ENCODE results near the gene LINC00237.

- TF ChIP-seq CTCF (IDR thresholded peaks at IDR 0.05; ENCODE audit: insufficient read depth, low read length, poor library complexity, severe bottlenecking): no peak
- no peak for TF ChIP-seq EZH2phosphoT487 (conservative IDR thresholded peaks at IDR 0.05; ENCODE audit: low read length)
These were observed 2.3 kb downstream of the LINC00237 start for GRCh38 chr20:21103582-21104465.
